K562 (cell line): ENCODE data around the gene FGFRL1. TPM values are rescaled to one million over a fixed set of nuclear protein-coding genes. Genes with fewer than 3 reads are reported as not detected.
A peak's percentile ranks its signal among the peaks of the same experiment; 100 is the strongest.

ENCODE experiments used
- BCOR ChIP-seq: fragments of 450-650 bp; IDR thresholded peaks from 2 replicates; pipeline ENCODE4 v1.6.1; 2016
- BRD9 ChIP-seq: fragments of 450-650 bp; IDR thresholded peaks from 2 replicates; pipeline ENCODE4 v1.6.1; 2018; ENCODE audit warnings: low read depth; ENCODE audit not compliant: partially characterized antibody
- CBFA2T3 ChIP-seq: fragments of 450-650 bp; IDR thresholded peaks from 2 replicates; pipeline ENCODE4 v1.6.1; 2017
- CBX1 ChIP-seq: sonication (generic); IDR thresholded peaks from 2 replicates; pipeline ENCODE4 v1.6.1; 2016; ENCODE audit warnings: antibody characterized with exemption, low read depth, mild to moderate bottlenecking
- CTBP1 ChIP-seq: fragments of 450-650 bp; IDR thresholded peaks from 2 replicates; pipeline ENCODE4 v1.6.1; 2016; ENCODE audit warnings: borderline replicate concordance
- E2F3 ChIP-seq: fragments of 250-450 bp; sonication (Bioruptor Pico); IDR thresholded peaks from 2 replicates; pipeline ENCODE4 v1.4.0; 2020; ENCODE audit warnings: mild to moderate bottlenecking
- EP300 ChIP-seq: IDR thresholded peaks from 2 replicates; pipeline ENCODE4 v1.6.1; 2012; ENCODE audit warnings: low read length, improper control_type of control experiment
- GATA2 ChIP-seq: sonication (generic); formaldehyde crosslinking; IDR thresholded peaks from 2 replicates; pipeline ENCODE4 v1.4.0; 2020; ENCODE audit warnings: mild to moderate bottlenecking, missing genetic modification reagents
- HMG20B ChIP-seq: fragments of 250-450 bp; sonication (Bioruptor Pico); IDR thresholded peaks from 2 replicates; pipeline ENCODE4 v1.5.0; 2021; ENCODE audit warnings: mild to moderate bottlenecking
- MNT ChIP-seq, 2 experiments: fragments of 450-650 bp; conservative IDR thresholded peaks; 2 replicates each; pipeline ENCODE4 v1.6.1; 2017; ENCODE audit warnings: mild to moderate bottlenecking in 2 of 2, moderate library complexity in 2 of 2
- MYBL2 ChIP-seq, 2 experiments: fragments of 450-650 bp in 1 of 2; sonication (generic) in 1 of 2; formaldehyde crosslinking in 1 of 2; IDR thresholded peaks; 2 replicates each; pipeline versions ENCODE4 v1.6.1 to v1.8.1; 2017 to 2022; ENCODE audit warnings: borderline replicate concordance in 1 of 2, inconsistent platforms in 1 of 2, low read depth in 1 of 2, mild to moderate bottlenecking in 1 of 2, missing genetic modification reagents in 1 of 2, moderate library complexity in 1 of 2
- NEUROD1 ChIP-seq: fragments of 150-350 bp; IDR thresholded peaks from 2 replicates; pipeline ENCODE4 v1.6.1; 2014; ENCODE audit warnings: borderline replicate concordance, low read length, low read depth; ENCODE audit not compliant: partially characterized antibody
- POLR2AphosphoS5 ChIP-seq: IDR thresholded peaks from 2 replicates; pipeline ENCODE4 v1.6.1; 2011; ENCODE audit warnings: mild to moderate bottlenecking, low read depth, low read length, moderate library complexity; ENCODE audit not compliant: control insufficient read depth, insufficient read depth
- RB1 ChIP-seq: fragments of 450-650 bp; IDR thresholded peaks from 2 replicates; pipeline ENCODE4 v1.6.1; 2017; ENCODE audit warnings: low read depth, mild to moderate bottlenecking
- SMAD4 ChIP-seq: fragments of 250-450 bp; sonication (Bioruptor Pico); conservative IDR thresholded peaks from 2 replicates; pipeline ENCODE4 v1.8.0; 2021; ENCODE audit warnings: inconsistent platforms, mild to moderate bottlenecking, moderate library complexity
- SP2 ChIP-seq: IDR thresholded peaks from 2 replicates; pipeline ENCODE4 v1.6.1; 2011; ENCODE audit warnings: mild to moderate bottlenecking, low read depth, low read length, moderate library complexity; ENCODE audit not compliant: poor library complexity, severe bottlenecking; ENCODE audit errors: extremely low read depth
- TCF3 ChIP-seq: sonication (generic); formaldehyde crosslinking; IDR thresholded peaks from 2 replicates; pipeline ENCODE4 v1.4.0; 2020; ENCODE audit warnings: mild to moderate bottlenecking, missing genetic modification reagents
- TSC22D4 ChIP-seq: fragments of 450-650 bp; IDR thresholded peaks from 2 replicates; pipeline ENCODE4 v1.6.1; 2016; ENCODE audit warnings: missing genetic modification characterization, missing biosample characterization, control low read depth
- ZBTB34 ChIP-seq: fragments of 250-450 bp; sonication (Bioruptor Pico); IDR thresholded peaks from 2 replicates; pipeline ENCODE4 v1.8.0; 2021; ENCODE audit warnings: mild to moderate bottlenecking, moderate library complexity
- ZKSCAN1 ChIP-seq: fragments of 150-350 bp; IDR thresholded peaks from 2 replicates; pipeline ENCODE4 v1.6.1; 2016; ENCODE audit warnings: low read depth, low read length
- ZNF436 ChIP-seq: fragments of 250-450, 450-650 bp; sonication (Bioruptor Pico); formaldehyde crosslinking; IDR thresholded peaks from 2 replicates; pipeline ENCODE4 v1.7.0; 2020; ENCODE audit warnings: mild to moderate bottlenecking
- polyA plus RNA-seq, 8 experiments: library from polyadenylated mRNA; depleted of rRNA in 4 of 8; stranded (reverse) in 5 of 8; unstranded in 3 of 8; fragments of >200 nt; fragmentation: Nextera tagmentation in 2 of 8; fragmentation: Illumina TruSeq in 1 of 8; extraction: Ambion mirVana in 2 of 8; extraction: Trizol in 1 of 8; gene quantifications; 2 replicates each; pipeline versions ENCODE4 v1.2.1 to v1.2.3, GENCODE V29; 2011 to 2014; ENCODE audit warnings: inconsistent platforms in 1 of 8, missing spikeins in 1 of 8
- total RNA-seq, 7 experiments: library from RNA; depleted of rRNA in 6 of 7; stranded (reverse); fragments of >200 nt in 6 of 7; fragmentation: Illumina TruSeq in 2 of 7; extraction: Trizol in 2 of 7; gene quantifications; 2 replicates each; pipeline versions ENCODE4 v1.2.1 to v1.2.3, GENCODE V29; 2011 to 2021; ENCODE audit warnings: low replicate concordance in 1 of 7
- TF ChIP-seq, protein P1 (sequence below): fragments of 250-450 bp; sonication (Bioruptor Pico); IDR thresholded peaks from 2 replicates; pipeline ENCODE4 v1.8.0; 2022; ENCODE audit warnings: inconsistent platforms, mild to moderate bottlenecking, moderate library complexity, borderline replicate concordance

FGFRL1 gene
- total and polyA plus RNA-seq, 9 of the 15 experiments (the other 6 are each of a cell fraction or from before 2014, with no cell fraction given) = 0.34 to 49.9 (median 14.6) TPM

GRCh38 chr4:1010395-1011021 is 918 bp upstream of the FGFRL1 start (continued):
- TF ChIP-seq BRD9 (no peak), SMAD4 (CRISPR knock-in tag) (peak; percentile 26; the same call in 1 of the 2 replicates), ZKSCAN1 (0 out of 2 replicates have a peak, but pooled peaks have one; percentile 15), ZNF436 (CRISPR knock-in tag) (peak; percentile 89), EP300 (no peak), MYBL2 (IDR thresholded peaks at IDR 0.05; ENCODE audit: low read depth) (no peak), MYBL2 (CRISPR knock-in tag; IDR thresholded peaks at IDR 0.05; ENCODE audit: borderline replicate concordance) (no peak), TCF3 (CRISPR knock-in tag) (no peak), POLR2AphosphoS5 (no peak), E2F3 (CRISPR knock-in tag) (no peak), TSC22D4 (tag) (no peak), BCOR (peak; percentile 87), MNT (conservative IDR thresholded peaks at IDR 0.05) (no peak), CBX1 (no peak), ZBTB34 (CRISPR knock-in tag) (no peak), HMG20B (CRISPR knock-in tag) (no peak), CTBP1 (peak; percentile 53; the same call in 1 of the 2 replicates), RB1 (no peak), SP2 (no peak), CBFA2T3 (no peak), NEUROD1 (no peak), GATA2 (CRISPR knock-in tag) (no peak)
- TF ChIP-seq, protein P1, sequence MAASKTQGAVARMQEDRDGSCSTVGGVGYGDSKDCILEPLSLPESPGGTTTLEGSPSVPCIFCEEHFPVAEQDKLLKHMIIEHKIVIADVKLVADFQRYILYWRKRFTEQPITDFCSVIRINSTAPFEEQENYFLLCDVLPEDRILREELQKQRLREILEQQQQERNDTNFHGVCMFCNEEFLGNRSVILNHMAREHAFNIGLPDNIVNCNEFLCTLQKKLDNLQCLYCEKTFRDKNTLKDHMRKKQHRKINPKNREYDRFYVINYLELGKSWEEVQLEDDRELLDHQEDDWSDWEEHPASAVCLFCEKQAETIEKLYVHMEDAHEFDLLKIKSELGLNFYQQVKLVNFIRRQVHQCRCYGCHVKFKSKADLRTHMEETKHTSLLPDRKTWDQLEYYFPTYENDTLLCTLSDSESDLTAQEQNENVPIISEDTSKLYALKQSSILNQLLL (CRISPR knock-in tag) = no peak
